GM23338 (cell line): ENCODE measurements around the gene KLRK1.

Source experiments
- CREB1 ChIP-seq: fragments of 250-450 bp; sonication (Bioruptor Pico); IDR thresholded peaks from 2 replicates; pipeline ENCODE4 v1.5.0; 2020; ENCODE audit warnings: low read depth, mild to moderate bottlenecking, moderate library complexity
- EZH2 ChIP-seq: fragments of 200-600 bp; sonication (generic); IDR thresholded peaks from one replicate; pipeline ENCODE4 v1.8.0; 2017; ENCODE audit warnings: antibody characterized with exemption, mild to moderate bottlenecking, low read depth; ENCODE audit not compliant: unreplicated experiment
- EZH2phosphoT487 ChIP-seq: fragments of 200-600 bp; sonication (generic); IDR thresholded peaks from one replicate; pipeline ENCODE4 v1.8.1; 2018; ENCODE audit warnings: antibody characterized with exemption; ENCODE audit not compliant: unreplicated experiment
- POLR2AphosphoS5 ChIP-seq: IDR thresholded peaks from 2 replicates; pipeline ENCODE4 v1.6.1; 2016; ENCODE audit warnings: antibody characterized with exemption, low read depth
- TF ChIP-seq, protein P1 (sequence below), 2 experiments: fragments of 200-600 bp in 1 of 2; sonication (generic) in 1 of 2; conservative IDR thresholded peaks; 2 replicates each; pipeline versions ENCODE4 v1.5.1 to v1.6.1; 2016 to 2017; ENCODE audit warnings: antibody characterized with exemption in 2 of 2, low read depth in 2 of 2, mild to moderate bottlenecking in 2 of 2, moderate library complexity in 1 of 2
- TF ChIP-seq, protein P2 (sequence below): IDR thresholded peaks from one replicate; pipeline ENCODE4 v1.6.1; 2018; ENCODE audit warnings: antibody characterized with exemption; ENCODE audit not compliant: unreplicated experiment

DNA sequence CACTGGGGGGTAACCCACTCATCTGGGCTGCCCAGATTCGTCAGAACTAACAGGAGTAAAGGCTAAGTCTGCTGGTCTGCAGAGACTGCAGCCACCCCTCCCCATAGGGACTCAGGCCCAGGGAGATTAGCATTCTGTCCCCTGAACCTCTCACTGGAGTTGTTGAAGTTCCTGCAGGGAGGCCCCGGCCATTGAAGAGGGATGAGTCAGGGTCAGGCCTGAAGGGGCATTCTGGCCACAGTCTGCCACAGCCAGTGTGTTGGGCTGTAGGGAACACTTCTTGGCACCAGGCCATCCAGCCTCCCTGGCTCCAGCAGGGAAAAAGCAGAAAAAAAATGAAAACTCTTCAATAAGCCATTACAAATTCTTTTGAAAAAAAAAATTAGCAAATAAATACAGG lies 35.3 kb downstream of the KLRK1 start:
- TF ChIP-seq, protein P1, sequence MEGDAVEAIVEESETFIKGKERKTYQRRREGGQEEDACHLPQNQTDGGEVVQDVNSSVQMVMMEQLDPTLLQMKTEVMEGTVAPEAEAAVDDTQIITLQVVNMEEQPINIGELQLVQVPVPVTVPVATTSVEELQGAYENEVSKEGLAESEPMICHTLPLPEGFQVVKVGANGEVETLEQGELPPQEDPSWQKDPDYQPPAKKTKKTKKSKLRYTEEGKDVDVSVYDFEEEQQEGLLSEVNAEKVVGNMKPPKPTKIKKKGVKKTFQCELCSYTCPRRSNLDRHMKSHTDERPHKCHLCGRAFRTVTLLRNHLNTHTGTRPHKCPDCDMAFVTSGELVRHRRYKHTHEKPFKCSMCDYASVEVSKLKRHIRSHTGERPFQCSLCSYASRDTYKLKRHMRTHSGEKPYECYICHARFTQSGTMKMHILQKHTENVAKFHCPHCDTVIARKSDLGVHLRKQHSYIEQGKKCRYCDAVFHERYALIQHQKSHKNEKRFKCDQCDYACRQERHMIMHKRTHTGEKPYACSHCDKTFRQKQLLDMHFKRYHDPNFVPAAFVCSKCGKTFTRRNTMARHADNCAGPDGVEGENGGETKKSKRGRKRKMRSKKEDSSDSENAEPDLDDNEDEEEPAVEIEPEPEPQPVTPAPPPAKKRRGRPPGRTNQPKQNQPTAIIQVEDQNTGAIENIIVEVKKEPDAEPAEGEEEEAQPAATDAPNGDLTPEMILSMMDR (conservative IDR thresholded peaks at IDR 0.05; ENCODE audit: low read depth in 2 of 2): no peak
- TF ChIP-seq, protein P2, sequence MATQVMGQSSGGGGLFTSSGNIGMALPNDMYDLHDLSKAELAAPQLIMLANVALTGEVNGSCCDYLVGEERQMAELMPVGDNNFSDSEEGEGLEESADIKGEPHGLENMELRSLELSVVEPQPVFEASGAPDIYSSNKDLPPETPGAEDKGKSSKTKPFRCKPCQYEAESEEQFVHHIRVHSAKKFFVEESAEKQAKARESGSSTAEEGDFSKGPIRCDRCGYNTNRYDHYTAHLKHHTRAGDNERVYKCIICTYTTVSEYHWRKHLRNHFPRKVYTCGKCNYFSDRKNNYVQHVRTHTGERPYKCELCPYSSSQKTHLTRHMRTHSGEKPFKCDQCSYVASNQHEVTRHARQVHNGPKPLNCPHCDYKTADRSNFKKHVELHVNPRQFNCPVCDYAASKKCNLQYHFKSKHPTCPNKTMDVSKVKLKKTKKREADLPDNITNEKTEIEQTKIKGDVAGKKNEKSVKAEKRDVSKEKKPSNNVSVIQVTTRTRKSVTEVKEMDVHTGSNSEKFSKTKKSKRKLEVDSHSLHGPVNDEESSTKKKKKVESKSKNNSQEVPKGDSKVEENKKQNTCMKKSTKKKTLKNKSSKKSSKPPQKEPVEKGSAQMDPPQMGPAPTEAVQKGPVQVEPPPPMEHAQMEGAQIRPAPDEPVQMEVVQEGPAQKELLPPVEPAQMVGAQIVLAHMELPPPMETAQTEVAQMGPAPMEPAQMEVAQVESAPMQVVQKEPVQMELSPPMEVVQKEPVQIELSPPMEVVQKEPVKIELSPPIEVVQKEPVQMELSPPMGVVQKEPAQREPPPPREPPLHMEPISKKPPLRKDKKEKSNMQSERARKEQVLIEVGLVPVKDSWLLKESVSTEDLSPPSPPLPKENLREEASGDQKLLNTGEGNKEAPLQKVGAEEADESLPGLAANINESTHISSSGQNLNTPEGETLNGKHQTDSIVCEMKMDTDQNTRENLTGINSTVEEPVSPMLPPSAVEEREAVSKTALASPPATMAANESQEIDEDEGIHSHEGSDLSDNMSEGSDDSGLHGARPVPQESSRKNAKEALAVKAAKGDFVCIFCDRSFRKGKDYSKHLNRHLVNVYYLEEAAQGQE: no peak
- TF ChIP-seq POLR2AphosphoS5 (no peak), EZH2 (no peak), CREB1 (no peak), EZH2phosphoT487 (no peak)
